H1 (cell line): ENCODE measurements around the gene NUP50. TPM values are rescaled to one million over a fixed set of nuclear protein-coding genes. Genes with fewer than 3 reads are reported as not detected.

Source experiments
- CTCF ChIA-PET: fragments of 300-600 bp; sonication (Branson Sonifier 250); formaldehyde crosslinking; loops from one replicate; lab custom pipeline; 2021; ENCODE audit not compliant: partially characterized antibody; lab: Charles Lee
- POLR2A ChIA-PET: fragments of 300-600 bp; sonication (Branson Sonifier 250); formaldehyde crosslinking; loops from one replicate; lab custom pipeline; 2021; ENCODE audit warnings: inconsistent platforms; ENCODE audit not compliant: partially characterized antibody; lab: Charles Lee
- DNase-seq, 2 experiments: peaks; one replicate each; pipeline versions ENCODE4 v3.0.0 to v3.0.0-alpha.2; 2010 to 2022; ENCODE audit warnings: low spot score in 2 of 2, low read depth in 1 of 2, mixed read lengths in 1 of 2
- FAIRE-seq: peaks from 2 replicates; lab custom pipeline; 2011; peaks lifted over from hg19 to GRCh38; lab: Jason Lieb, UNC
- H2AFZ ChIP-seq: 2 replicates; pipeline ENCODE4 v1.8.1; 2012; ENCODE audit warnings: low read length, inconsistent platforms
- H2AK5ac ChIP-seq: 2 replicates; pipeline ENCODE4 v1.6.1; 2013; ENCODE audit warnings: low read depth, low read length
- H2BK120ac ChIP-seq: replicated peaks from 2 replicates; pipeline ENCODE3; 2013; ENCODE audit warnings: low read depth, low read length, inconsistent platforms
- H2BK12ac ChIP-seq: 2 replicates; pipeline ENCODE4 v1.6.1; 2013; ENCODE audit warnings: low read depth, low read length
- H2BK15ac ChIP-seq: 2 replicates; pipeline ENCODE4 v1.6.1; 2013; ENCODE audit warnings: low read length
- H2BK20ac ChIP-seq: 2 replicates; pipeline ENCODE4 v1.6.1; 2013; ENCODE audit warnings: low read length
- H2BK5ac ChIP-seq: 2 replicates; pipeline ENCODE4 v1.6.1; 2013; ENCODE audit warnings: low read depth, low read length
- H3K14ac ChIP-seq: 2 replicates; pipeline ENCODE4 v1.6.1; 2013; ENCODE audit warnings: inconsistent platforms; ENCODE audit not compliant: insufficient read length
- H3K18ac ChIP-seq: 2 replicates; pipeline ENCODE4 v1.6.1; 2013; ENCODE audit warnings: low read length; ENCODE audit errors: extremely low read depth
- H3K23ac ChIP-seq: 2 replicates; pipeline ENCODE4 v1.6.1; 2013; ENCODE audit warnings: inconsistent platforms; ENCODE audit not compliant: insufficient read length
- H3K23me2 ChIP-seq: 2 replicates; pipeline ENCODE4 v1.6.1; 2013; ENCODE audit warnings: low read depth, low read length
- H3K27ac ChIP-seq: 2 replicates; pipeline ENCODE4 v1.6.1; 2011; ENCODE audit warnings: low read depth, low read length, inconsistent platforms
- H3K27me3 ChIP-seq, 4 experiments: replicated peaks in 1 of 4; 1 replicate in 1 of 4; 2 replicates in 3 of 4; pipeline versions ENCODE4 v1.6.1 to v1.8.1; 2011 to 2013; ENCODE audit warnings: low read length in 3 of 4, mild to moderate bottlenecking in 3 of 4, inconsistent platforms in 2 of 4, mixed read lengths in 2 of 4, moderate library complexity in 1 of 4; ENCODE audit not compliant: control insufficient read depth in 3 of 4, insufficient read depth in 3 of 4; ENCODE audit errors: extremely low read depth in 1 of 4
- H3K36me3 ChIP-seq, 4 experiments: 2 replicates each; pipeline versions ENCODE4 v1.6.1 to v1.8.1; 2011 to 2013; ENCODE audit warnings: mild to moderate bottlenecking in 4 of 4, low read length in 3 of 4, moderate library complexity in 2 of 4, control low read depth in 1 of 4, inconsistent platforms in 1 of 4; ENCODE audit not compliant: insufficient read depth in 4 of 4, control insufficient read depth in 2 of 4
- H3K4ac ChIP-seq: replicated peaks from 2 replicates; pipeline ENCODE3; 2013; ENCODE audit warnings: low read length, low read depth, mixed read lengths, inconsistent platforms; ENCODE audit not compliant: insufficient read length
- H3K4me1 ChIP-seq, 4 experiments: replicated peaks in 1 of 4; 1 replicate in 1 of 4; 2 replicates in 3 of 4; pipeline versions ENCODE4 v1.6.1 to v1.8.1; 2011 to 2013; ENCODE audit warnings: low read length in 3 of 4, inconsistent platforms in 2 of 4, mixed read lengths in 1 of 4; ENCODE audit not compliant: insufficient read depth in 4 of 4, control insufficient read depth in 3 of 4
- H3K4me2 ChIP-seq, 2 experiments: 2 replicates each; pipeline versions ENCODE4 v1.6.1 to v1.8.1; 2011 to 2013; ENCODE audit warnings: low read depth in 2 of 2, low read length in 2 of 2, control low read depth in 1 of 2, inconsistent platforms in 1 of 2, mild to moderate bottlenecking in 1 of 2; ENCODE audit not compliant: insufficient read depth in 1 of 2
- H3K4me3 ChIP-seq, 4 experiments: fragments of 200-600, 300-600 bp in 1 of 4; sonication (generic), shearing (Covaris generic), sonication (Bioruptor Twin) in 1 of 4; 2 replicates each; pipeline versions ENCODE4 v1.5.1 to v1.8.1; 2011 to 2016; ENCODE audit warnings: low read length in 4 of 4, low read depth in 3 of 4, control low read depth in 2 of 4, inconsistent platforms in 2 of 4, mild to moderate bottlenecking in 2 of 4, mixed read lengths in 1 of 4, moderate library complexity in 1 of 4; ENCODE audit not compliant: insufficient read depth in 2 of 4; ENCODE audit errors: extremely low read depth in 1 of 4
- H3K56ac ChIP-seq: replicated peaks from 2 replicates; pipeline ENCODE3; 2013; ENCODE audit warnings: low read depth, mild to moderate bottlenecking, mixed read lengths, low read length, inconsistent platforms; ENCODE audit not compliant: insufficient read length
- H3K79me1 ChIP-seq: 2 replicates; pipeline ENCODE4 v1.6.1; 2013; ENCODE audit warnings: low read depth, low read length, control low read depth
- H3K79me2 ChIP-seq, 2 experiments: 2 replicates each; pipeline versions ENCODE4 v1.6.1 to v1.8.1; 2012 to 2013; ENCODE audit warnings: low read length in 2 of 2, mild to moderate bottlenecking in 2 of 2, inconsistent platforms in 1 of 2; ENCODE audit not compliant: insufficient read depth in 2 of 2, control insufficient read depth in 1 of 2
- H3K9ac ChIP-seq, 4 experiments: replicated peaks in 1 of 4; 1 replicate in 1 of 4; 2 replicates in 3 of 4; pipeline versions ENCODE4 v1.6.1 to v1.8.1; 2011 to 2013; ENCODE audit warnings: low read depth in 3 of 4, low read length in 3 of 4, control low read depth in 2 of 4, mild to moderate bottlenecking in 2 of 4, moderate library complexity in 2 of 4, inconsistent platforms in 1 of 4; ENCODE audit errors: extremely low read depth in 1 of 4
- H3K9me3 ChIP-seq, 2 experiments: 2 replicates each; pipeline versions ENCODE4 v1.6.1 to v1.8.1; 2012 to 2013; ENCODE audit warnings: mild to moderate bottlenecking in 2 of 2, moderate library complexity in 2 of 2, control low read depth in 1 of 2, inconsistent platforms in 1 of 2, low read depth in 1 of 2, low read length in 1 of 2, mixed read lengths in 1 of 2; ENCODE audit not compliant: insufficient read depth in 2 of 2
- H4K20me1 ChIP-seq, 2 experiments: replicated peaks in 1 of 2; 2 replicates each; pipeline versions ENCODE3 to v1.8.1; 2011 to 2013; ENCODE audit warnings: inconsistent platforms in 2 of 2, low read length in 2 of 2, mild to moderate bottlenecking in 1 of 2; ENCODE audit not compliant: insufficient read depth in 2 of 2, control insufficient read depth in 1 of 2
- H4K5ac ChIP-seq: 2 replicates; pipeline ENCODE4 v1.6.1; 2013; ENCODE audit warnings: low read length, low read depth, mixed read lengths, inconsistent platforms; ENCODE audit not compliant: insufficient read length
- H4K8ac ChIP-seq: 2 replicates; pipeline ENCODE4 v1.8.0; 2013; ENCODE audit warnings: mild to moderate bottlenecking, moderate library complexity, low read length, inconsistent platforms; ENCODE audit not compliant: insufficient read depth; ENCODE audit errors: extremely low read depth
- H4K91ac ChIP-seq: replicated peaks from 2 replicates; pipeline ENCODE3; 2013; ENCODE audit warnings: low read length, mixed read lengths, inconsistent platforms; ENCODE audit not compliant: insufficient read length
- BCL11A ChIP-seq, 2 experiments: IDR thresholded peaks; one replicate each; pipeline ENCODE4 v1.6.1; 2011; ENCODE audit warnings: low read depth in 2 of 2, low read length in 2 of 2, mild to moderate bottlenecking in 2 of 2
- CBX5 ChIP-seq: fragments of 300-800, 300-1000 bp; sonication (generic); IDR thresholded peaks from 2 replicates; pipeline ENCODE4 v1.7.1; 2016; ENCODE audit warnings: antibody characterized with exemption, low read length, low read depth
- CHD2 ChIP-seq: IDR thresholded peaks from 2 replicates; pipeline ENCODE4 v1.6.1; 2012; ENCODE audit warnings: low read length, improper control_type of control experiment
- EZH2 ChIP-seq: fragments of 200-600 bp; sonication (generic); IDR thresholded peaks from 2 replicates; pipeline ENCODE4 v1.7.1; 2012; ENCODE audit warnings: low read depth, mild to moderate bottlenecking, moderate library complexity, low read length, inconsistent platforms; ENCODE audit not compliant: severe bottlenecking
- GTF2F1 ChIP-seq: IDR thresholded peaks from 2 replicates; pipeline ENCODE4 v1.6.1; 2012; ENCODE audit warnings: low read depth, low read length, improper control_type of control experiment, borderline replicate concordance
- MAFK ChIP-seq: IDR thresholded peaks from 2 replicates; pipeline ENCODE4 v1.6.1; 2012; ENCODE audit warnings: low read depth, mild to moderate bottlenecking, improper control_type of control experiment, low read length
- NANOG ChIP-seq: IDR thresholded peaks from 2 replicates; pipeline ENCODE4 v1.6.1; 2011; ENCODE audit warnings: low read length, low read depth, mild to moderate bottlenecking, inconsistent platforms; ENCODE audit not compliant: insufficient read depth, poor library complexity, severe bottlenecking
- RFX5 ChIP-seq: IDR thresholded peaks from 2 replicates; pipeline ENCODE4 v1.6.1; 2011; ENCODE audit warnings: low read depth, low read length, improper control_type of control experiment, borderline replicate concordance
- RNF2 ChIP-seq: fragments of 200-900, 300-1000 bp; sonication (generic); IDR thresholded peaks from 2 replicates; pipeline ENCODE4 v1.7.1; 2016; ENCODE audit warnings: borderline replicate concordance, low read depth, mild to moderate bottlenecking, antibody characterized with exemption, low read length; ENCODE audit not compliant: poor library complexity, severe bottlenecking; ENCODE audit errors: missing control alignments
- SRF ChIP-seq: IDR thresholded peaks from 2 replicates; pipeline ENCODE4 v1.6.1; 2011; ENCODE audit warnings: mild to moderate bottlenecking, low read depth, low read length, moderate library complexity
- SUZ12 ChIP-seq: fragments of 200-600 bp; sonication (generic); IDR thresholded peaks from 2 replicates; pipeline ENCODE4 v1.6.1; 2012; ENCODE audit warnings: mild to moderate bottlenecking, inconsistent platforms, low read length, moderate library complexity, mixed read lengths
- TEAD4 ChIP-seq: IDR thresholded peaks from 2 replicates; pipeline ENCODE4 v1.6.1; 2012; ENCODE audit warnings: low read depth, low read length, inconsistent platforms, mixed read lengths
- WGBS, 2 experiments: shearing (Covaris generic) in 1 of 2; methylation state at CpG; one replicate each; pipeline versions ENCODE4 v1.1.6 to v1.1.7; 2013 to 2015; ENCODE audit warnings: low lambda C conversion rate in 2 of 2, mixed read lengths in 2 of 2, inconsistent platforms in 1 of 2, low coverage in 1 of 2, missing lambda C conversion rate in 1 of 2; ENCODE audit not compliant: insufficient replicate concordance in 2 of 2, insufficient coverage in 1 of 2, insufficient read length in 1 of 2; ENCODE audit errors: extremely low coverage in 1 of 2, missing lambda C conversion rate in 1 of 2; 5-methylcytosine and 5-hydroxymethylcytosine counted together
- polyA plus RNA-seq, 7 experiments: library from polyadenylated mRNA; depleted of rRNA in 3 of 7; stranded (reverse) in 5 of 7; unstranded in 2 of 7; fragments of >200 nt in 5 of 7; fragments of 200-250 nt in 2 of 7; gene quantifications; 1 replicate in 5 of 7; 2 replicates in 1 of 7; 4 replicates in 1 of 7; pipeline versions ENCODE4 v1.2.1 to v1.2.3, GENCODE V29; 2011 to 2013; ENCODE audit warnings: missing spikeins in 2 of 7, mixed read lengths in 2 of 7
- total RNA-seq: library from RNA; stranded (reverse); fragmentation: NEBNext Ultra II Directional; extraction: Animal tissue kit (Norgen Biotek cat#: 25700); gene quantifications from 2 replicates; pipeline ENCODE4 v1.2.1, GENCODE V29; 2021

NUP50 gene
- total and polyA plus RNA-seq, 2 of the 8 experiments (the other 6 are each of a cell fraction or from before 2014, with no cell fraction given): 20.0 to 112 TPM

- peaks cover 12 to 47% (median 24%) of the 10 kb centered on the region in 4 experiments for H3K36me3 ChIP-seq
- no peaks in the 10 kb centered on the region for H3K79me1 ChIP-seq
- WGBS, 2 experiments: 91% methylated on average over 16 of the region's 16 CpGs; no CpG with 5 or more reads in 1 of the 2 experiments
- H3K4ac ChIP-seq: no peak overlapping the region
- no peak overlapping the region for H3K56ac ChIP-seq
- H3K14ac ChIP-seq: no peak overlapping the region
- no peak overlapping the region for H3K9ac ChIP-seq
- H3K23me2 ChIP-seq: no peaks in the 10 kb centered on the region
- no peak overlapping the region for H4K91ac ChIP-seq
- H2AFZ ChIP-seq: no peak overlapping the region
- H3K23ac ChIP-seq: no peak overlapping the region
- peaks cover 3 to 6% of the 10 kb centered on the region in 2 experiments for H4K20me1 ChIP-seq
- H2BK5ac ChIP-seq: no peak overlapping the region
- POLR2A ChIA-PET: interaction anchor here (2.0 kb wide), 1 partner anchor 10 kb away, joined by 8 read pairs; no protein-coding TSS in a partner anchor
- no peaks in the 10 kb centered on the region for H3K27me3 ChIP-seq
- no peak overlapping the region for H3K4me3 ChIP-seq
- no peak overlapping the region for H3K4me2 ChIP-seq
- no peak overlapping the region for H2BK12ac ChIP-seq
- H3K27ac ChIP-seq: no peak overlapping the region
- CTCF ChIA-PET: interaction anchor here (1.5 kb wide), 1 partner anchor 22 kb away, joined by 4 read pairs; no protein-coding TSS in a partner anchor
- H3K9me3 ChIP-seq: no peaks in the 10 kb centered on the region
- DNase-seq (no peak), FAIRE-seq (no peak)
- no peak overlapping the region for H2AK5ac ChIP-seq
- no peak overlapping the region for H2BK20ac ChIP-seq
- H3K79me2 ChIP-seq: peaks cover 0 to 12% of the 10 kb centered on the region in 2 experiments; a peak in 1 of 4 replicates
- H2BK120ac ChIP-seq: no peak overlapping the region
- H4K5ac ChIP-seq: no peak overlapping the region
- H3K4me1 ChIP-seq: peaks cover 0 to 3% (median 1%) of the 10 kb centered on the region in 4 experiments; a peak in 3 of 7 replicates
- no peak overlapping the region for H2BK15ac ChIP-seq
- no peak overlapping the region for H4K8ac ChIP-seq
- no peak overlapping the region for H3K18ac ChIP-seq
- TF ChIP-seq CHD2: no peak
- TF ChIP-seq RFX5: no peak
- no peak for TF ChIP-seq MAFK
- TF ChIP-seq SRF: no peak
- TF ChIP-seq BCL11A (IDR thresholded peaks at IDR 0.05; ENCODE audit: low read depth in 2 of 2, low read length in 2 of 2): no peak
- no peak for TF ChIP-seq NANOG
- TF ChIP-seq RNF2: no peak
- TF ChIP-seq EZH2: no peak
- TF ChIP-seq TEAD4: no peak
- no peak for TF ChIP-seq GTF2F1
- TF ChIP-seq CBX5: no peak
- no peak for TF ChIP-seq SUZ12
Observed at GRCh38 chr22:45185718-45186514, 22.2 kb downstream of the NUP50 start.
